GM12878 (cell line): Measurements from ENCODE around the gene TMBIM6. TPM values are rescaled to one million over a fixed set of nuclear protein-coding genes. Genes with fewer than 3 reads are reported as not detected.

Source experiments
- ATAC-seq: fragments of 200-7000 bp; cut with Tn5 transposase; 3 replicates; pipeline ENCODE4 v1.9.1; 2020; ENCODE audit warnings: mild to moderate bottlenecking, moderate library complexity
- BruUV-seq: library from RNA; stranded (reverse); fragments of 400-500 nt; replicated peaks from 2 replicates; lab custom pipeline; 2021; lab: Mats Ljungman, UMichigan
- CTCF ChIA-PET: fragments of 300-600 bp; sonication (Branson Sonifier 250); formaldehyde crosslinking; extraction: SDS; loops from one replicate; lab custom pipeline; 2021; ENCODE audit warnings: inconsistent platforms; lab: Yijun Ruan, JAX
- POLR2A ChIA-PET: fragments of 350-600 bp; formaldehyde crosslinking; extraction: SDS; loops from one replicate; lab custom pipeline; 2021; ENCODE audit warnings: inconsistent platforms; lab: Charles Lee
- RAD21 ChIA-PET: fragments of 300-600 bp; sonication (Branson Sonifier 250); formaldehyde crosslinking; loops from one replicate; lab custom pipeline; 2023; ENCODE audit warnings: antibody characterized with exemption; ENCODE audit not compliant: unreplicated experiment; lab: Charles Lee
- SMC1A ChIA-PET: fragments of 300-600 bp; sonication (Branson Sonifier 250); formaldehyde crosslinking; loops from one replicate; lab custom pipeline; 2023; ENCODE audit not compliant: unreplicated experiment, uncharacterized antibody; lab: Charles Lee
- DNase-seq: peaks from one replicate; pipeline ENCODE4 v3.0.0-alpha.2; 2011; ENCODE audit warnings: low read depth, low spot score
- FAIRE-seq: peaks from 3 replicates; lab custom pipeline; 2011; peaks lifted over from hg19 to GRCh38; lab: Jason Lieb, UNC
- H2AFZ ChIP-seq: 2 replicates; pipeline ENCODE4 v1.6.0; 2011; ENCODE audit warnings: low read depth, low read length, control low read depth; ENCODE audit not compliant: control insufficient read depth
- H3K27ac ChIP-seq: 2 replicates; pipeline ENCODE4 v1.5.1; 2011; ENCODE audit warnings: control low read depth; ENCODE audit not compliant: control insufficient read depth, insufficient read depth
- H3K27me3 ChIP-seq, 2 experiments: replicated peaks in 1 of 2; 2 replicates each; pipeline versions ENCODE4 v1.6.0 to v1.6.1; 2011; ENCODE audit warnings: low read length in 1 of 2; ENCODE audit not compliant: control insufficient read depth in 2 of 2, insufficient read depth in 2 of 2
- H3K36me3 ChIP-seq, 2 experiments: 2 replicates each; pipeline ENCODE4 v1.5.1; 2011; ENCODE audit warnings: low read length in 1 of 2; ENCODE audit not compliant: control insufficient read depth in 2 of 2, insufficient read depth in 2 of 2
- H3K4me1 ChIP-seq: 2 replicates; pipeline ENCODE4 v1.6.1; 2011; ENCODE audit warnings: mild to moderate bottlenecking, low read length, moderate library complexity, mixed read lengths; ENCODE audit not compliant: control insufficient read depth, insufficient read depth
- H3K4me2 ChIP-seq: 2 replicates; pipeline ENCODE4 v1.6.0; 2011; ENCODE audit warnings: control low read depth; ENCODE audit not compliant: control insufficient read depth, insufficient read depth
- H3K4me3 ChIP-seq: fragments of 200-600 bp; sonication (generic); 2 replicates; pipeline ENCODE4 v1.5.1; 2016
- H3K79me2 ChIP-seq: 2 replicates; pipeline ENCODE4 v1.6.0; 2011; ENCODE audit warnings: low read length; ENCODE audit not compliant: control insufficient read depth, insufficient read depth
- H3K9ac ChIP-seq: 2 replicates; pipeline ENCODE4 v1.8.0; 2011; ENCODE audit warnings: low read length, control low read depth, mixed read lengths; ENCODE audit not compliant: control insufficient read depth, insufficient read depth
- H3K9me3 ChIP-seq: replicated peaks from 3 replicates; pipeline ENCODE4 v1.5.1; 2011; ENCODE audit warnings: mild to moderate bottlenecking, low read length; ENCODE audit not compliant: control insufficient read depth, insufficient read depth
- H4K20me1 ChIP-seq: 2 replicates; pipeline ENCODE4 v1.6.0; 2011; ENCODE audit not compliant: control insufficient read depth, insufficient read depth
- BCL11A ChIP-seq: IDR thresholded peaks from 2 replicates; pipeline ENCODE4 v1.6.1; 2011; ENCODE audit warnings: low read depth, low read length
- CREB1 ChIP-seq: IDR thresholded peaks from 2 replicates; pipeline ENCODE4 v1.6.1; 2012; ENCODE audit warnings: low read depth, mild to moderate bottlenecking, inconsistent platforms
- ESRRA ChIP-seq: IDR thresholded peaks from 2 replicates; pipeline ENCODE4 v1.6.1; 2012; ENCODE audit warnings: mild to moderate bottlenecking, low read length, improper control_type of control experiment
- FOXK2 ChIP-seq: fragments of 450-650 bp; IDR thresholded peaks from 2 replicates; pipeline ENCODE4 v1.6.1; 2017; ENCODE audit warnings: mild to moderate bottlenecking, moderate library complexity
- KDM1A ChIP-seq: fragments of 200-600 bp; sonication (generic); IDR thresholded peaks from 2 replicates; pipeline ENCODE4 v1.6.1; 2016; ENCODE audit warnings: borderline replicate concordance
- MTA3 ChIP-seq: IDR thresholded peaks from 2 replicates; pipeline ENCODE4 v1.6.1; 2012; ENCODE audit warnings: low read length, inconsistent platforms, borderline replicate concordance
- MXI1 ChIP-seq: fragments of 150-350 bp; IDR thresholded peaks from 2 replicates; pipeline ENCODE4 v1.6.1; 2011; ENCODE audit warnings: low read depth, mild to moderate bottlenecking, inconsistent platforms, low read length, improper control_type of control experiment
- NBN ChIP-seq: fragments of 450-650 bp; IDR thresholded peaks from 2 replicates; pipeline ENCODE4 v1.6.1; 2016
- NRF1 ChIP-seq: conservative IDR thresholded peaks from 2 replicates; pipeline ENCODE4 v1.6.1; 2011; ENCODE audit warnings: mild to moderate bottlenecking, low read depth, low read length, improper control_type of control experiment
- PML ChIP-seq: IDR thresholded peaks from 2 replicates; pipeline ENCODE4 v1.6.1; 2012; ENCODE audit warnings: low read length, inconsistent platforms
- RUNX3 ChIP-seq: IDR thresholded peaks from 2 replicates; pipeline ENCODE4 v1.6.1; 2012; ENCODE audit warnings: low read length, inconsistent platforms
- SMARCA5 ChIP-seq: fragments of 450-650 bp; IDR thresholded peaks from 2 replicates; pipeline ENCODE4 v1.6.1; 2017; ENCODE audit warnings: mild to moderate bottlenecking
- TBL1XR1 ChIP-seq: IDR thresholded peaks from 2 replicates; pipeline ENCODE4 v1.6.1; 2012; ENCODE audit warnings: low read depth, low read length, improper control_type of control experiment
- ZBTB11 ChIP-seq: fragments of 450-650 bp; formaldehyde crosslinking; IDR thresholded peaks from 2 replicates; pipeline ENCODE4 v1.5.0; 2022; ENCODE audit warnings: mild to moderate bottlenecking, missing genetic modification characterization
- ZZZ3 ChIP-seq: IDR thresholded peaks from 2 replicates; pipeline ENCODE4 v1.6.1; 2011; ENCODE audit warnings: low read depth; ENCODE audit not compliant: control insufficient read depth, insufficient read length
- WGBS: methylation state at CpG from one replicate; pipeline ENCODE4 v1.1.6; 2016; ENCODE audit warnings: low lambda C conversion rate; ENCODE audit not compliant: insufficient replicate concordance, insufficient coverage; ENCODE audit errors: missing lambda C conversion rate; 5-methylcytosine and 5-hydroxymethylcytosine counted together
- in situ Hi-C: fragments of 300-500 bp; cut with MboI; formaldehyde crosslinking; loops from 9 replicates; pipeline ENCODE4 v1.14.3; 2018; ENCODE audit warnings: mixed read lengths
- intact Hi-C: fragments of 100-400 bp; cut with micrococcal nuclease; formaldehyde crosslinking; loops from one replicate; pipeline ENCODE4 v1.14.2; 2022; ENCODE audit not compliant: unreplicated experiment
- polyA plus RNA-seq, 11 experiments: library from polyadenylated mRNA; depleted of rRNA in 4 of 11; unstranded in 6 of 11; stranded (reverse) in 5 of 11; fragments of >200 nt; fragmentation: Nextera tagmentation in 4 of 11; fragmentation: Illumina TruSeq in 1 of 11; extraction: Ambion mirVana in 4 of 11; extraction: Trizol in 1 of 11; gene quantifications; 1 replicate in 1 of 11; 2 replicates in 10 of 11; pipeline versions ENCODE4 v1.2.1 to v1.2.3, GENCODE V29; 2011 to 2016; ENCODE audit warnings: inconsistent platforms in 2 of 11, missing spikeins in 2 of 11, low read depth in 1 of 11
- total RNA-seq, 4 experiments: library from RNA; depleted of rRNA in 3 of 4; stranded (reverse); fragments of >200 nt in 3 of 4; fragmentation: Illumina TruSeq in 1 of 4; extraction: Trizol in 1 of 4; gene quantifications; 2 replicates each; pipeline versions ENCODE4 v1.2.1 to v1.2.3, GENCODE V29; 2013 to 2021

TMBIM6 gene
- total and polyA plus RNA-seq, 10 of the 15 experiments (the other 5 are each of a cell fraction or from before 2014, with no cell fraction given) = 224 to 1,192 (median 379) TPM

- Histone ChIP-seq H3K27me3 (no peaks in the 10 kb centered on the region), H3K36me3 (peaks cover 7 to 38% of the 10 kb centered on the region in 2 experiments), H3K9ac (no peak overlapping the region), H3K79me2 (peaks cover 86% of the 10 kb centered on the region), H2AFZ (no peak overlapping the region), H4K20me1 (peaks cover 5% of the 10 kb centered on the region; the same call in 1 of the 2 replicates), H3K27ac (peak overlapping the region; percentile 27), H3K4me1 (peaks cover 46% of the 10 kb centered on the region), H3K4me3 (no peak overlapping the region), H3K9me3 (no peaks in the 10 kb centered on the region)
- intact Hi-C loops = no loop called here
- SMC1A ChIA-PET = interaction anchor here (0.7 to 1.4 kb wide), 2 partner anchors 61 to 458 kb away, joined by 3 read pairs; no protein-coding TSS in a partner anchor
- ATAC-seq = no peak
- CTCF ChIA-PET = interaction anchor here (0.6 to 3.6 kb wide), 4 partner anchors 12 to 103 kb away, joined by 3 to 33 read pairs (median 4); no protein-coding TSS in a partner anchor
- RAD21 ChIA-PET = interaction anchor here (3.5 to 4.1 kb wide), 2 partner anchors 10 to 47 kb away, joined by 20 to 34 read pairs; partner anchors contain the start of genes FMNL3 and TMBIM6
- FAIRE-seq = no peak
- in situ Hi-C loops = no loop called here
- POLR2A ChIA-PET = interaction anchor here (0.6 to 2.3 kb wide), 3 partner anchors 11 to 88 kb away, joined by 4 to 10 read pairs (median 6); no protein-coding TSS in a partner anchor
- 0% methylated on average over 1 of the region's 1 CpG for WGBS
- no peak for DNase-seq
- no TSS peak for BruUV-seq
- TF ChIP-seq KDM1A (no peak), ZBTB11 (CRISPR knock-in tag) (no peak), TBL1XR1 (no peak), ZZZ3 (no peak), RUNX3 (no peak), CREB1 (no peak), NRF1 (no peak), BCL11A (no peak), FOXK2 (no peak), MTA3 (no peak), MXI1 (no peak), NBN (no peak), SMARCA5 (no peak), ESRRA (no peak), PML (no peak)
- TF ChIP-seq, all 136 proteins: peak for 0
- peak overlapping the region; percentile 70; the same call in 1 of the 2 replicates for H3K4me2 ChIP-seq
These were observed 9.6 kb downstream of the TMBIM6 start for GRCh38 chr12:49750996-49751393.
